OCI-LY3 (cell line): ENCODE measurements around the gene CHIC1.

Source experiments
- CTCF ChIP-seq: fragments of 200-600, 300-600 bp; sonication (generic); IDR thresholded peaks from 2 replicates; pipeline ENCODE4 v1.5.1; 2014; ENCODE audit warnings: antibody characterized with exemption, low read length, low read depth
- EZH2phosphoT487 ChIP-seq: fragments of 200-600 bp; shearing (Covaris generic); IDR thresholded peaks from 2 replicates; pipeline ENCODE4 v1.6.1; 2018; ENCODE audit warnings: antibody characterized with exemption, mixed run types, low read depth

GRCh38 chrX:73681408-73681807, 118.4 kb downstream of the CHIC1 start:
- no peak for TF ChIP-seq EZH2phosphoT487
- no peak for TF ChIP-seq CTCF
